Measurements from ENCODE around the gene KIAA1549. TPM values are rescaled to one million over a fixed set of nuclear protein-coding genes. Genes with fewer than 3 reads are reported as not detected.

KIAA1549 gene
- total RNA-seq, 4 donors from 2014 or later: 2.3 to 3.2 (median 2.8) TPM

DNA sequence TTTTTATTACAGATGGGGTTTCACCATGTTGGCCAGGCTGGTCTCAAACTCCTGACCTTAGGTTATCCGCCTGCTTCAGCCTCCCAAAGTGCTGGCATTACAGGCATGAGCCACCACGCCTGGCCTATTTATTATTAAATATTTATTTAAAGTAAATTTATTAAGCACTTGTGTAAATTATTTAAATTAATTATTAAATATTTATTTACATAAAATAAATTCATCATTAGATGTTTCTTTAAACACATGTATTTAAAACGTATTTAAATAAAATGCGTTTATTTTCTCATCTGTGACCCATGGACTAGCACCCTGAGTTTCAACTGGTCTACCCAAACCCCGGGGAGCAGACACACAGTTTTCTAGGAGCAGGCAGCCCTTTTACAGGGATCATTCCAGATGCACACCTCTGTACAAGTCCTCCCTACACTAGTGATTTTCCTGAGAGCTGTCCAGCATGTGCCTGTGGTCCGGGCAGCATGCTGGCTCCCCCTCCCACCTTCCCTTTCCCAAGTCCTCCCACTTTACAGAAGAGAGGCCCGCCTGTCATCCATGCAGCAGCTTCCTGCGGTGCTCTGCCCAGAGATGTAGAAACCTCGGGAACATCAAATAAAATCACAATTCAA is 94.0 kb downstream of the KIAA1549 start:
- Histone ChIP-seq H3K9me3 (no peaks in the 10 kb centered on the region), H3K27ac (replicated peaks in 1 of 4) (no peak overlapping the region), H3K27me3 (no peaks in the 10 kb centered on the region), H3K36me3 (no peaks in the 10 kb centered on the region), H3K4me3 (no peak overlapping the region), H3K4me1 (peaks cover 0 to 11% (median 2%) of the 10 kb centered on the region in 4 donors)
- WGBS: 90% methylated on average over 9 of the region's 9 CpGs
- intact Hi-C loops (cut with DNase I): loop anchor here (10.0 kb wide), 1 partner anchor 98 kb away; the partner anchor contains the start of gene KIAA1549
- no peak for DNase-seq (ENCODE audit: extremely low spot score)
- no peak for TF ChIP-seq POLR2AphosphoS5 (IDR thresholded peaks at IDR 0.05)
- TF ChIP-seq POLR2A (IDR thresholded peaks at IDR 0.05; ENCODE audit: low read depth): no peak
- no peak for TF ChIP-seq EP300 (IDR thresholded peaks at IDR 0.05)
- TF ChIP-seq, protein P1, sequence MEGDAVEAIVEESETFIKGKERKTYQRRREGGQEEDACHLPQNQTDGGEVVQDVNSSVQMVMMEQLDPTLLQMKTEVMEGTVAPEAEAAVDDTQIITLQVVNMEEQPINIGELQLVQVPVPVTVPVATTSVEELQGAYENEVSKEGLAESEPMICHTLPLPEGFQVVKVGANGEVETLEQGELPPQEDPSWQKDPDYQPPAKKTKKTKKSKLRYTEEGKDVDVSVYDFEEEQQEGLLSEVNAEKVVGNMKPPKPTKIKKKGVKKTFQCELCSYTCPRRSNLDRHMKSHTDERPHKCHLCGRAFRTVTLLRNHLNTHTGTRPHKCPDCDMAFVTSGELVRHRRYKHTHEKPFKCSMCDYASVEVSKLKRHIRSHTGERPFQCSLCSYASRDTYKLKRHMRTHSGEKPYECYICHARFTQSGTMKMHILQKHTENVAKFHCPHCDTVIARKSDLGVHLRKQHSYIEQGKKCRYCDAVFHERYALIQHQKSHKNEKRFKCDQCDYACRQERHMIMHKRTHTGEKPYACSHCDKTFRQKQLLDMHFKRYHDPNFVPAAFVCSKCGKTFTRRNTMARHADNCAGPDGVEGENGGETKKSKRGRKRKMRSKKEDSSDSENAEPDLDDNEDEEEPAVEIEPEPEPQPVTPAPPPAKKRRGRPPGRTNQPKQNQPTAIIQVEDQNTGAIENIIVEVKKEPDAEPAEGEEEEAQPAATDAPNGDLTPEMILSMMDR (IDR thresholded peaks at IDR 0.05): no peak

DNA sequence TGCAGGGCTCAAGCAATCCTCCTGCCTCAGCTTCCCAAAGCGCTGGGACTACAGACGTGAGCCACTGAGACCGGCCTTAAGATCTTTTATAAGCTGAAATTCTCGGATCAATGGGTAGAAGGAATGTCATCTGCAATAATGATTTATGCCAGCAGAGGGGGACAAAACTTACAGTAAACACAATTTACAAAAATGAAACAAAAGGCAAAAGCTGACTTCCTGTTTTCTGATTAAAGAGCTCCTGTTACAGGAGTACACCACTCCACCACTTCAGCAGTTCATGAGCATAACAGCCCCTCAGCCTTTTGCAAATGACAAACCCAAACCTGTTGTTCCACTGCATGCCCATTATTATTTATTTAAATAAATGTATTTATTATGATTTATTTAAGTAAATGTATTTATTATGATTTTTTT is 94.7 kb downstream of the KIAA1549 start:
- H3K27me3 ChIP-seq: no peaks in the 10 kb centered on the region
- 51% methylated on average over 4 of the region's 4 CpGs for WGBS
- TF ChIP-seq, protein P1 (IDR thresholded peaks at IDR 0.05): peak; percentile 51 to 63 (median 52)
- TF ChIP-seq POLR2AphosphoS5 (IDR thresholded peaks at IDR 0.05): no peak
- peaks cover 0 to 11% (median 4%) of the 10 kb centered on the region in 4 donors for H3K4me1 ChIP-seq
- intact Hi-C loops (cut with DNase I): loop anchor here (10.0 kb wide), 1 partner anchor 98 kb away; the partner anchor contains the start of gene KIAA1549
- H3K4me3 ChIP-seq: no peak overlapping the region
- no peak for DNase-seq (ENCODE audit: extremely low spot score)
- H3K9me3 ChIP-seq: no peaks in the 10 kb centered on the region
- no peak overlapping the region for H3K27ac ChIP-seq (replicated peaks in 1 of 4)
- H3K36me3 ChIP-seq: no peaks in the 10 kb centered on the region

DNA sequence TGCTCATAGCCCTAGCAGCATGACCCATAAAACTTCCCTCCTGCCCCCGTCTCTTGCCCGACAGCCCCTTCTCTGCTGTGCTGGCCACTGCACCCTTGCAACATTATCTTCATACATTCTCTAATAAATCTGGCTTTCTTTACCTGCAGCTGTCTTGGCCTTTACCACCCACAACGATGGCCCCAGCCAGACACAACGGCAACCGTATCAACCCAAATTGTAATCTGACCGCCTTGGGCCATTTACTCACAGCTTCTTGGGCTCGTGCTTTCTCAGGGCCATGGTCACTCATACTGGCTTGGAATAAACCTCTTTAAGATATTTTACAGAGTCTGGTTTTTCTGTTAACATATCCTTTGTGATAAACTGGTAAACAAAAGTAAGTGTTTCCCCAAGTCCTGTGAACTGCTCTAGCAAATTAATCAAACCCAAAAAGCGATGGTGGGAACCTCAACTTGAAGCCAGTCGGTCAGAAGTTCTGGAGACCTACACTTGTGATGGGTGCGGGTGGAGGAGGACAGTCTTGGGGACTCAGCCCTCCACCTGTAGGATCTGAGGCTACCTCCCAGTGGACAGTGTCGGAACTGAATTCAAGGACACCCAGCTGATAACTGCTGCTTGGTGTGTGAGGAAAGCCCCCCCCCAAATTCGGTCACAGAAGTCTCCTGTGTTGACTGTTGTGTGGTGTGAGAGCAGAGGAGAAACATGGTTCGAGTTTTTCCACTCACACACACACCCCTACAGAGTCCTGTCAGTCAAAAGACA is 95.6 kb downstream of the KIAA1549 start:
- Histone ChIP-seq H3K36me3 (peaks cover 0 to 7% (median 0%) of the 10 kb centered on the region in 4 donors), H3K27ac (replicated peaks in 1 of 4) (no peak overlapping the region), H3K27me3 (no peaks in the 10 kb centered on the region), H3K4me3 (no peak overlapping the region), H3K9me3 (no peaks in the 10 kb centered on the region), H3K4me1 (peaks cover 0 to 10% (median 4%) of the 10 kb centered on the region in 4 donors)
- DNase-seq (ENCODE audit: extremely low spot score): no peak
- intact Hi-C loops (cut with DNase I): loop anchor here (2.0 to 10.0 kb wide), 2 partner anchors 99 to 189 kb away; partner anchors contain the start of gene KIAA1549
- WGBS: 95% methylated on average over 12 of the region's 13 CpGs
- TF ChIP-seq POLR2A (IDR thresholded peaks at IDR 0.05; ENCODE audit: low read depth): no peak
- TF ChIP-seq EP300 (IDR thresholded peaks at IDR 0.05): no peak
- TF ChIP-seq POLR2AphosphoS5 (IDR thresholded peaks at IDR 0.05): no peak
- TF ChIP-seq, protein P1 (IDR thresholded peaks at IDR 0.05): no peak

DNA sequence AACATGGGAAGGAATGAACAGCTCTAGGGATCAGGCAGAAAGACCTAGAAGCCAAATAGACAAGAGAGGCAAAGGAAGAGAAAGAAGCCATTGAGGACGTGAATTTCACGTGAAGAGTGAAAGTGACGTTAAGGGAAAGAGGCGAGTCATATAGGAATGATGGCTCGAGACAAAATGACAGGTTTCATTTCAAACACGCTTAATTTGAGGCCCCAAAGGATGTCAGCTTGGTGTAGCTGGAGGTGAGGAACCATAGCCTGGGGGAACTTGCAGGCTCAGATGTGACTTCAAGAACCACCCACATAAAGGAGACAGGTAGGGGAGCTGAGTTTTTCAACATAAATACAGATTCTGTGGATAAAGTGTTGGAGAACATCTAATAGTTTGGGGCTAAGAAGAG is 98.9 kb downstream of the KIAA1549 start:
- intact Hi-C loops (cut with DNase I): loop anchor here (10.0 kb wide), 1 partner anchor 103 kb away; the partner anchor contains the start of gene KIAA1549
- 96% methylated on average over 6 of the region's 6 CpGs for WGBS
- H3K4me3 ChIP-seq: no peak overlapping the region
- no peak for DNase-seq (ENCODE audit: extremely low spot score)
- no peaks in the 10 kb centered on the region for H3K9me3 ChIP-seq
- H3K4me1 ChIP-seq: peaks cover 0 to 10% (median 3%) of the 10 kb centered on the region in 4 donors
- peaks cover 0 to 25% (median 7%) of the 10 kb centered on the region in 4 donors for H3K36me3 ChIP-seq
- no peak overlapping the region for H3K27ac ChIP-seq (replicated peaks in 1 of 4)
- no peak for TF ChIP-seq POLR2A (IDR thresholded peaks at IDR 0.05; ENCODE audit: low read depth)
- no peak for TF ChIP-seq POLR2AphosphoS5 (IDR thresholded peaks at IDR 0.05)
- TF ChIP-seq, protein P1 (IDR thresholded peaks at IDR 0.05): no peak
- no peak for TF ChIP-seq EP300 (IDR thresholded peaks at IDR 0.05)
- no peaks in the 10 kb centered on the region for H3K27me3 ChIP-seq
